Left lung (tissue), 10 donors: ENCODE results near the gene HOXB2. TPM values are rescaled to one million over a fixed set of nuclear protein-coding genes. Genes with fewer than 3 reads are reported as not detected.

Source experiments
- ATAC-seq: fragments of 200-7000 bp; cut with Tn5 transposase; one replicate; pipeline ENCODE4 v1.9.1; 2020; ENCODE audit warnings: moderate library complexity
- DNase-seq, 4 donors: peaks; one replicate each; pipeline ENCODE4 v3.0.0-alpha.2; 2013 to 2020
- H3K27ac ChIP-seq, 2 donors: fragments of 200-600 bp; sonication (generic) in 1 of 2; one replicate each; pipeline versions ENCODE4 v1.5.0 to v1.8.0; 2020 to 2021
- H3K27me3 ChIP-seq, 2 donors: fragments of 200-600 bp; sonication (generic) in 1 of 2; one replicate each; pipeline versions ENCODE4 v1.5.0 to v1.8.0; 2020 to 2021
- H3K36me3 ChIP-seq, 2 donors: fragments of 200-600 bp; sonication (generic) in 1 of 2; one replicate each; pipeline versions ENCODE4 v1.5.0 to v1.8.0; 2020 to 2021
- H3K4me1 ChIP-seq, 2 donors: fragments of 200-600 bp; one replicate each; pipeline ENCODE4 v1.8.0; 2021
- H3K4me3 ChIP-seq, 2 donors: fragments of 200-600 bp; sonication (generic) in 1 of 2; one replicate each; pipeline versions ENCODE4 v1.5.0 to v1.8.0; 2020 to 2021; ENCODE audit warnings: mild to moderate bottlenecking in 1 of 2
- H3K9me3 ChIP-seq, 2 donors: fragments of 200-600 bp; sonication (generic) in 1 of 2; one replicate each; pipeline versions ENCODE4 v1.5.0 to v1.8.0; 2020 to 2021
- CTCF ChIP-seq, 2 donors: fragments of 200-600 bp; sonication (generic) in 1 of 2; IDR thresholded peaks; one replicate each; pipeline versions ENCODE4 v1.5.0 to v1.8.0; 2021; ENCODE audit warnings: antibody characterized with exemption in 2 of 2
- intact Hi-C, 2 donors: fragments of 100-400 bp; cut with DNase I; formaldehyde crosslinking; loops; one replicate each; pipeline versions ENCODE4 v1.11.2 to v1.14.2; 2022
- polyA plus RNA-seq, 6 donors: library from polyadenylated mRNA; unstranded; fragments of 120-200 nt; gene quantifications; one replicate each; pipeline ENCODE4 v1.2.1, GENCODE V29; 2013; ENCODE audit not compliant: insufficient read length in 6 of 6
- total RNA-seq, 2 donors: library from RNA; stranded (reverse); fragmentation: NEBNext Ultra II Directional; extraction: Animal tissue kit (Norgen Biotek cat#: 25700); gene quantifications; one replicate each; pipeline ENCODE4 v1.2.1, GENCODE V29; 2021
- donor health status: DM: no; HTN: yes; CAD: no.
- donor health status: DM: no; HTN: no; CAD: no.

Gene HOXB2
- total and polyA plus RNA-seq, 8 donors = 9.7 to 33.6 (median 24.9) TPM

GRCh38 chr17:48506246-48506645, 38.7 kb downstream of the HOXB2 start:
- ATAC-seq = no peak
- no peak for DNase-seq
- Histone ChIP-seq H3K27me3 (peaks cover 2 to 48% of the 10 kb centered on the region in 2 donors), H3K4me3 (no peak overlapping the region), H3K4me1 (no peaks in the 10 kb centered on the region), H3K36me3 (no peaks in the 10 kb centered on the region), H3K27ac (no peak overlapping the region), H3K9me3 (no peaks in the 10 kb centered on the region)
- intact Hi-C loops = no loop called here
- TF ChIP-seq CTCF (IDR thresholded peaks at IDR 0.05) = no peak

- intact Hi-C loops = no loop called here
- Histone ChIP-seq H3K36me3 (no peaks in the 10 kb centered on the region), H3K9me3 (no peaks in the 10 kb centered on the region), H3K27ac (no peak overlapping the region), H3K4me3 (no peak overlapping the region), H3K27me3 (peaks cover 2 to 52% of the 10 kb centered on the region in 2 donors), H3K4me1 (no peaks in the 10 kb centered on the region)
- DNase-seq = no peak
- TF ChIP-seq CTCF (IDR thresholded peaks at IDR 0.05) = no peak
- ATAC-seq = peak; percentile 82
Observed at GRCh38 chr17:48505788-48506187, 39.1 kb downstream of the HOXB2 start.

GRCh38 chr17:48504953-48505352, 40.0 kb downstream of the HOXB2 start:
- no peak overlapping the region for H3K27ac ChIP-seq
- H3K36me3 ChIP-seq = no peaks in the 10 kb centered on the region
- ATAC-seq (no peak), DNase-seq (no peak)
- H3K4me3 ChIP-seq = no peak overlapping the region
- no peak for TF ChIP-seq CTCF (IDR thresholded peaks at IDR 0.05)
- H3K4me1 ChIP-seq = no peaks in the 10 kb centered on the region
- peaks cover 2 to 53% of the 10 kb centered on the region in 2 donors for H3K27me3 ChIP-seq
- intact Hi-C loops = no loop called here
- no peaks in the 10 kb centered on the region for H3K9me3 ChIP-seq

- H3K4me3 ChIP-seq = no peak overlapping the region
- H3K4me1 ChIP-seq = no peaks in the 10 kb centered on the region
- intact Hi-C loops = no loop called here
Observed at GRCh38 chr17:48503747-48504146, 41.2 kb downstream of the HOXB2 start.

GRCh38 chr17:48502901-48503300, 42.0 kb downstream of the HOXB2 start:
- H3K4me3 ChIP-seq = no peak overlapping the region

More at GRCh38 chr17:48503747-48504146, 41.2 kb downstream of the HOXB2 start:
- TF ChIP-seq CTCF (IDR thresholded peaks at IDR 0.05) = no peak
- Histone ChIP-seq H3K27me3 (peaks cover 2 to 52% of the 10 kb centered on the region in 2 donors), H3K9me3 (no peaks in the 10 kb centered on the region), H3K36me3 (no peaks in the 10 kb centered on the region), H3K27ac (no peak overlapping the region)
- DNase-seq = no peak
- no peak for ATAC-seq

More at GRCh38 chr17:48502901-48503300, 42.0 kb downstream of the HOXB2 start:
- no peak for DNase-seq
- Histone ChIP-seq H3K9me3 (no peaks in the 10 kb centered on the region), H3K27ac (no peak overlapping the region), H3K4me1 (no peaks in the 10 kb centered on the region), H3K36me3 (no peaks in the 10 kb centered on the region), H3K27me3 (peaks cover 2 to 53% of the 10 kb centered on the region in 2 donors)
- intact Hi-C loops = no loop called here
- TF ChIP-seq CTCF (IDR thresholded peaks at IDR 0.05) = no peak
- ATAC-seq = no peak
